ENCODE data around the gene DUSP3. TPM values are rescaled to one million over a fixed set of nuclear protein-coding genes. Genes with fewer than 3 reads are reported as not detected.

DUSP3 gene
- total RNA-seq, 4 donors from 2014 or later = 33.7 to 58.4 (median 36.8) TPM

GRCh38 chr17:43756201-43756600 is 22.6 kb downstream of the DUSP3 start:
- WGBS, 2 donors = 84 to 85% methylated on average over 3 to 5 of the region's 6 CpGs
- H3K4me3 ChIP-seq = no peak overlapping the region
- intact Hi-C loops (cut with DNase I) = no loop called here
- H3K9me3 ChIP-seq = no peaks in the 10 kb centered on the region
- no peaks in the 10 kb centered on the region for H3K36me3 ChIP-seq
- DNase-seq = no peak
- H3K4me1 ChIP-seq = peaks cover 8 to 27% (median 13%) of the 10 kb centered on the region in 3 donors
- TF ChIP-seq POLR2A (IDR thresholded peaks at IDR 0.05) = no peak
- no peak for TF ChIP-seq CTCF (IDR thresholded peaks at IDR 0.05)
- H3K27me3 ChIP-seq = peaks cover 0 to 59% (median 7%) of the 10 kb centered on the region in 4 donors
- H3K27ac ChIP-seq = no peak overlapping the region

- no peak for DNase-seq
- intact Hi-C loops (cut with DNase I) = no loop called here
- peaks cover 8 to 23% (median 13%) of the 10 kb centered on the region in 3 donors for H3K4me1 ChIP-seq
- H3K9me3 ChIP-seq = no peaks in the 10 kb centered on the region
- no peak overlapping the region for H3K27ac ChIP-seq
- TF ChIP-seq CTCF (IDR thresholded peaks at IDR 0.05) (peak in 1 of 6 experiments; percentile 17), POLR2A (IDR thresholded peaks at IDR 0.05) (no peak)
- peaks cover 0 to 65% (median 7%) of the 10 kb centered on the region in 4 donors for H3K27me3 ChIP-seq
- peak overlapping the region in 2 of 4 donors; percentile 19 to 52 for H3K4me3 ChIP-seq
- H3K36me3 ChIP-seq = no peaks in the 10 kb centered on the region
- WGBS, 2 donors = 12 to 53% methylated on average over 6 to 31 of the region's 60 CpGs
Observed at GRCh38 chr17:43755389-43755875, 23.3 kb downstream of the DUSP3 start.

DNA sequence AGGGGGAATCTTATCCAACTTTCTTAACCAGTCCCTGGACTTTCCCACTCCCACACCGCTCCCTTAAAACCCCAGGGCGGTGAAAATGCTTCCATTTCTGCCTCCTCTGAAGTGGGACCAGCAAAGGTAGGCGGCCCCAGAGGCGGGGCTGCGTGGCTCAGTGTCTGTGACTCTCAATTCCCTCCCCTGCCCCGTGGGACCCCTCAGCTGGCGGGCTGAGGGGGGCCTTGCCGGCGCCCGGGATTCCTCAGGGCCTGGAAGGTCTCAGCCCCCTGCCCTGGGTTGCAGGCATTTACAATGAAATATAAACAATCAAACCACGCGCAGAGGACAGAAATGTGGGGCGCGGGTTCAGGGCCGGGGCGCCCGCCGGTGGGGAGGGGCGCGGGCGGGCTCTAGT is 23.8 kb downstream of the DUSP3 start:
- TF ChIP-seq POLR2A (IDR thresholded peaks at IDR 0.05) = no peak
- TF ChIP-seq CTCF (IDR thresholded peaks at IDR 0.05) = no peak
- no peaks in the 10 kb centered on the region for H3K9me3 ChIP-seq
- 59 to 75% methylated on average over 4 to 5 of the region's 21 CpGs for WGBS, 2 donors
- DNase-seq = no peak
- H3K4me1 ChIP-seq = peaks cover 11 to 23% (median 14%) of the 10 kb centered on the region in 3 donors
- H3K27me3 ChIP-seq = peaks cover 0 to 66% (median 7%) of the 10 kb centered on the region in 4 donors
- intact Hi-C loops (cut with DNase I) = no loop called here
- H3K36me3 ChIP-seq = no peaks in the 10 kb centered on the region
- peak overlapping the region in 2 of 4 donors; percentile 19 to 52 for H3K4me3 ChIP-seq
- no peak overlapping the region for H3K27ac ChIP-seq

- DNase-seq = no peak
- no peak overlapping the region for H3K4me3 ChIP-seq
- TF ChIP-seq POLR2A (IDR thresholded peaks at IDR 0.05) (no peak), CTCF (IDR thresholded peaks at IDR 0.05) (no peak)
- peaks cover 0 to 63% (median 7%) of the 10 kb centered on the region in 4 donors for H3K27me3 ChIP-seq
- intact Hi-C loops (cut with DNase I) = no loop called here
- WGBS, 2 donors = 55% methylated on average over 5 of the region's 5 CpGs
- peaks cover 8 to 23% (median 14%) of the 10 kb centered on the region in 3 donors for H3K4me1 ChIP-seq
- no peaks in the 10 kb centered on the region for H3K36me3 ChIP-seq
- no peaks in the 10 kb centered on the region for H3K9me3 ChIP-seq
- H3K27ac ChIP-seq = no peak overlapping the region
Observed at GRCh38 chr17:43753493-43754129, 25.2 kb downstream of the DUSP3 start.

DNA sequence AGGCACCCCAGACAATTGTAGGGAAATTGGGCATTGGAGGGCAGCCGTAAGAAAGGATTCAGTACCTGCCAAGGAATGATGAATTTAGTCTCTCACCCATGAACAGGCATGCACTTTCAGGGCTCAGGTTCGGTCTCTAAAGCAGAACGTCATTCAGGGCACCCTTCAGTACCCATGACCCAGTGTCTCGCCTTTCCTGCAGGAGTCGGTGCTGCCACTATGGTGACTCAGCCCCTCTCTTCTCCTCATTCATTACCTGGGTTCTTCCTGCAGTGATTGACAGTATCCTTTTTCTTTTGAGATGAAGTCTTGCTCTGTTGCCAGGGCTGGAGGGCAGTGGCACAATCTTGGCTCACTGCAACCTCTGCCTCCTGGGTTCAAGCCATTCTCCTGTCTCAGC is 28.6 kb downstream of the DUSP3 start:
- no peaks in the 10 kb centered on the region for H3K36me3 ChIP-seq
- TF ChIP-seq CTCF (IDR thresholded peaks at IDR 0.05) (no peak), POLR2A (IDR thresholded peaks at IDR 0.05) (no peak)
- WGBS, 2 donors = 28 to 35% methylated on average over 5 of the region's 5 CpGs
- peaks cover 6 to 16% (median 8%) of the 10 kb centered on the region in 3 donors for H3K4me1 ChIP-seq
- H3K9me3 ChIP-seq = no peaks in the 10 kb centered on the region
- H3K27me3 ChIP-seq = peaks cover 0 to 39% (median 4%) of the 10 kb centered on the region in 4 donors
- no peak overlapping the region for H3K4me3 ChIP-seq
- no peak overlapping the region for H3K27ac ChIP-seq
- intact Hi-C loops (cut with DNase I) = no loop called here
- no peak for DNase-seq

Data from esophagus squamous epithelium (tissue), 5 donors.